ENCODE data around the gene EDAR.

The EDAR gene

DNA sequence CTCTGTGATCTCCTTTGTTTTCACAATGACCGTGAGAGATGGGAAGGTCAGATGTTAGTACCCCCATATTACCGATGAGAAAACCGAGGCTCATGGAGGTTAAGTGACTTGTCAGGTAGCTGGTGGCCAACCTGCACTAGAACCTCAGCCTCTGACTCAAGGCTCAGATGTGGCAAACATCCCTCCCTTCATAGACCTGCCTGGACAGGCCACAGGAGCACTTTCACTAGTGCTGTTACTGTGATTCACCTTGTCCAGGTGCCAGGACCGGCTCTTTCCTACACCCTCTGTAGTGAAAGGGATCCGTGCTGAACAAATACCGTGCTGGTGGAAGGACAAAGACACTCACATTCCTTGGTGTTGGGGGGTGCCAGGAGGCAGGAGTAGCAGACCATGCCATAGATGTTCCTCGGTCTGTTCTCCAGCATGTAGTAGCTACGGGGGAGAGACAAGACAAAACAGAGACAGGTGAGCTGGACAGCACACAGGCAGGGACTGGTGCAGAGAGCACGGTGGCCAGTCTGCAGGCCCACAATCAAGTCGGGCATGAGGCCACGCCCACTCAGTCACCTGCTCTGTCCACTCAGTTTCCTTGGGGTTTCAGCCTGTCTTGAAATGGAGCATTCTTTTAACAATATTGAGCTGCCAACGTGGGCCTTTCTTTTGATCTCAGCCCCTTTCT lies 65.9 kb downstream of the EDAR start:
- no peak for DNase-seq

GRCh38 chr2:108922141-108922915 lies 66.7 kb downstream of the EDAR start:
- DNase-seq = no peak

DNA sequence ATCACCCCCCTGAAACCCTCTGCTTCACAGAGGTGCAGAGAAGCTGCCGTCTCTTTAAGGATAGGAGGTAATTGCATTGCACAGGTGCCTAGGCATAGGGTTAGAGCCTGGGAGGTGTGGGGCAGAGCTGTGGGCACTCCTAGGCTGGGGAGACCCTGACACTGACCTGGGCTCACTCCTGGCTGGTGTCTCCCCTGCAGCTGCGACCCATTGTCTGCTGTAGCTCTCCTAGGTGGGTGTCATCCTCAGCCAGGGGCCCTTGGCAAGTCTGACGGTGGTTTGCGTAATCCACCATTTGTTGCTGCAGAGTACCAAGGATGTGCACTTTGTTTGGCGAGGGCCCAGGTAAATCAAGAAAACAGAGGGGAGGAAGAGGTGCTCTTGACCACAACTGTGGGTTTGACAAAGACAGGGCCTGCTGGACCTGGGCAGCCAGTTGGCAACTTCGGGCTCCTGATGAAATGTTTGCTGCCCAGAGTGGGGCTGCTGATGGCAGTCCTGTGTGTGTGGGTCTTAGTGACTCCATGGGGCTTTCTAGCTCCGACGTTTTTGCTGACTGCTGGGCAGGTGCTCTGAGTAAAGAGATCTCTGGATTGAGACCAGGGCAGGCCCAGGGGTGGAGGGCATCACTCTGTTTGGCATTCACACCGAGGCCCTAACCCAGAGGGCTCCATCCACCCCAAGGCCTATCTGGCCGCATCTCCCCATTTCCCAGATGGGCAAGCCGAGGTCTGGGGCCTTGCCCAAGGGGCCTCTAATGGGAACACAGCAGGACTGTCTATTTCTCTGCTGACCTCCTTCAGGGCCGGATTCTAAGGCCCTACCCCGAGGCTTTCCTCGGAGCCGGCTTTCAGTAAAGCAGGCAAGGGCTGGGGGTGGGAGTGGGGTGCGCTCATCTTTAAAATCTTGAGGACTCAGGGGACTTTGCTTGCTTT lies 67.7 kb downstream of the EDAR start:
- DNase-seq = no peak

DNA sequence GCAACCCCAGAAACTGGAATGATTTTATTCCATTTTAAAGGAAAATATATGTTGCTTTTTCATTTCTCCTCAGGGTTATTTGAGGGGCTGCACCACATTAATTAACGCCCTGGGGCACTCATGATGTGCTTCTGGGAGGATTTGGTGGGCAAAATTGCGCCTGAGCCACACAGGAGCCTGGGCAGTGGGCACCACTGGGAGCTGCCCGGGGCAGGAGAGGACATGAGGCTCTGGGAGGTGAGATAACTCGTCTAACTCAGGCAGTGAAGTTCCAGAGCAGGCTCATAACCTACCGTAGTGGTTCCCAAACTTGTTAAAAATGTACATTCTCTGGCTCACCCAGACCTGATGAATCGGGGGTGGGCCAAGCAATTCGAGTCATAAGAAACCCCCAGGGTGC lies 68.3 kb downstream of the EDAR start:
- no peak for DNase-seq

DNA sequence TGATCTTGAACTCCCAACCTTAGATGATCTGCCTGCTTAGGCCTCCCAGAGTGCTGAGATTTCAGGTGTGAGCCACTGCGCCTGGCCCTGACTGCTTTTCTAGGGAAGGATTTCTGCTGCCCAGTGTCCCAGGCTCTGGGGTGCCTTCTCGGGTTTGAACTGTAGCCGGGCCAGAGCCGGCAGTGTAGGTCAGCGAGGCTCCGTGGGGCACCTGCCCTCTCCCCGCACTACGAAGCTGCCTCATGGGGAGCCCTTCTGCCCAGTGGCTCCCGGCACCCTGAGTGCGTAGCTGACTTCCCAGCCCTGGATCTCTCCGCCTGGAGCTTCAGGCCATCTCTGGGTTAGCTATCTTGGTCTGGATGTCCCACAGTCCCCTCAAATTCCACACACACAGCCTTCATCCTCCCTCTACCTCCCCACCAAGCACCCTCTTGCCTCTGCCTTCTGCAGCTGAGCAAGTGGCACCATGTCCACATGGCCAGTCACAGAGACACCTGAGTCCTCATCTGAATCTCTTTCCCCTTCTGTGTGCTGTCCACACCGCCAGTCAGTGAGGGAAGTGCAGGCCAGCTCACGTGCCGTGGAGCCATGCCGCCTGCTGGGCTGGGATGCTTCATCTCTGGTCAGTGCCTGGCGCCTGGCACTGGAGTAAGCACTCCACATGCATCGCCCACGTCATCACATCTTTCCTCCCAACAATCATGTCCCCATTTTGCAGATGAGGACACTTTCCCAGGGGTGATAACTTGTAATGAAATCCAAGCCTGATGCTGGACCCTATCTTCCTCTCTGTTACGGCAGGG lies 69.2 kb downstream of the EDAR start:
- no peak for DNase-seq

DNA sequence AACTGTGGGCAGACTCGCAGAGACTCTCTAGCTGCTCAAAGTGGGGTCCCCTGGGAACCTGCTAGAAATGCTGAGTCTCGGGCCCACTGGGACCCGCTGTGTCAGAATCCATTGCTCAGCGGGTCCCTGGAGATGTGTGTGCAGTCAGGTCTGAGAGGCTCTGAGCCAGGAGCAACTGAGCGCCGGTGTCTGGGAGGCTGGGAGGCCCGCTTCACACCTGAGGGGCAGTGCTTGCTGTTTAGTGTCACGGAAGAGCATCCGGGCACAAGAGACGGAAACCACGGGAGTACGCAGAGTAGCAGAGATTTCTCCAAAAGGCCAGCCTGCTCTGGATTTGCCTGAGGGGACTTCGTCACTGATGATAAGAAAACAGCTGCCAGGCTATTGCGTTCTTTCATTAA lies 70.1 kb downstream of the EDAR start:
- no peak for DNase-seq

GRCh38 chr2:108918156-108918874 lies 70.7 kb downstream of the EDAR start:
- no peak for DNase-seq

DNA sequence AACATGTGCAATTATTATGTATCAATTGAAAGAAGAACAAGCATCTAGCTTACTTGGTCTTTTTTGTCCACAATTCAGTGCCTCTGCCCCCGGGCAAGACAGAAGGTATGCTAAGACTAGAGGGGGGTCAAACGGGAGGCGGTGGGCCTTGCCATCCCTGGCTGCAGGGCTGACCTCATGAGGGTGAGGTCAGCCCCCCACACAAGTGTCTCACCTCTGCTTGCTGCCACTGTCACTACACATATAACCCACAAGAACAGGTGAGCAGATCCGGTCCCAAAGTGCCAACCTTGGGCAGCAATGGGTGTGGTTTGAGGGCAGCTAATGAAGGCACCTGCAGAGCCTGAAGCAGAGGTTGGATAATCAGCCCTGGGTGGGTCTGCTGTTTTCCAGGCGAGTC lies 71.5 kb downstream of the EDAR start:
- no peak for DNase-seq

DNA sequence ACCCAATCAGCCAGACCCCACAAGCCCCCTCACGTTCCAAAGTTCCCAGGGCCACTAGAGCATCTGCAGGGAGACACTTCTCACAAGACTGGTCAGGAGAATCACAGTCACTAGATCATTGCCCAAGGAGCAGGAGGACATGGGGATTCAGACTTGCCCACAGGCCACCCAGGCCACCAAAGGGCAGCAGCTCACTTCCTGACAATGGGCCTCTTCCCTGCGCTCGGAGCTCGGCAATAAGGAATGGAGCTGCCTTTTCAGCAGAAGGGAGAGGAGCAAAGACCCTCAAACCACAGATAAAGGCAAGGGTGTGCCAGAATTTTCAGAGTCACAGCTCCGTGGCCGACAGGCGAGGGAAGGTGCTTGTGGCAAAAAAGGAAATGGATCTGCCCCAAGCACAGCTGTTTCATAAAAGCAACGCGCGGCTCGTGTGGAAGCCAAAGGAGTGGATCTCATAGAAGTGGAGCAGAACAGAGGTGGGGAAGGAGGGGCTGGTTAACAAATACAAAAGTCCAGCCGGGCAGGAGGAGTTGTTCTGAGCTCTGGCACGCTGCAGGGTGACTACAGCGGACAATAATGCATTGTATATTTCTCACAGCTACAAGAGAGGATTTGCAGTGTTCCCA lies 72.1 kb downstream of the EDAR start:
- DNase-seq = no peak

- DNase-seq = no peak
Observed at GRCh38 chr2:108916122-108916795, 72.8 kb downstream of the EDAR start.

GRCh38 chr2:108912629-108912902 lies 76.5 kb downstream of the EDAR start:
- DNase-seq = no peak

- no peak for DNase-seq
Observed at GRCh38 chr2:108911807-108912628, 77.0 kb downstream of the EDAR start.

DNA sequence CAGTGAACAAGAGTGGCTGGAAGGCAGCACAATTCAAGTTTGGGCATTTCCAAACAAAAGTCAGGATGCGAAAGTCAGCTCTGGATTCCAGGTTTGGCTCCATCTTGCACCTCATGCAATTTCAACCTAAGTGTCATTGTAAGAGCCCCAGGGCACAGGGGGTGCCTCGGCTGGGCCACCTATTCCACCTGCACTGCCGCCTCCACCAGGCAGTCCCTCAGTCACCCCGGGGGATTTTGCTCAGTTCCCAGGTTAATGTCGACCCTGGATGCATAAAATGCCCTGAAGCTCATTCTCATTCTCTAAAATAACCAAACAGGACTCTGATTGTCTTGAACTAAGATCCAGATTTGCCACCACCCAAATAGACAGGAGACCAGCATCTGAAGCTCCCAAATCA lies 77.6 kb downstream of the EDAR start:
- no peak for DNase-seq

- DNase-seq = no peak
Observed at GRCh38 chr2:108910541-108911396, 78.3 kb downstream of the EDAR start.

DNA sequence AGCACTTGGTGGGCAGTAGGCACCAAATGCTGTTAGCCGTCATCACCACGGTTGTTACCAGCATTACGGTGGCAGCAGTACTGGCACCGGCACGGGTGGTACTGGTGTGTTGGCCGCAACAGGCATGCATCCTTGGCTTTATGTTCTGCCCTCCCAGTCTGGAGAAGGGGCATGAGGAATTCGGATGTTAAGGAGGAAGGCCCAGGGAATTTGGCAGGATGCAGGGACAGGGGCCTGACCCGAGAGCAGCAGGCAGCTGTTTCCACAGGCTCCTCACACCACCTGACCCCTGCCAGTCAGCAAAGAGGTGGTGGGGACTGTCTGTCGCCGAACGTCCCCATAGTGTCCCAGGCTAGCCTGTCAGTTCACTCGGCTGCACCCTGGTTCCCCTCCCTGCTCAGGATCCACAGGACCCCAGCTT lies 79.0 kb downstream of the EDAR start:
- DNase-seq = no peak

DNA sequence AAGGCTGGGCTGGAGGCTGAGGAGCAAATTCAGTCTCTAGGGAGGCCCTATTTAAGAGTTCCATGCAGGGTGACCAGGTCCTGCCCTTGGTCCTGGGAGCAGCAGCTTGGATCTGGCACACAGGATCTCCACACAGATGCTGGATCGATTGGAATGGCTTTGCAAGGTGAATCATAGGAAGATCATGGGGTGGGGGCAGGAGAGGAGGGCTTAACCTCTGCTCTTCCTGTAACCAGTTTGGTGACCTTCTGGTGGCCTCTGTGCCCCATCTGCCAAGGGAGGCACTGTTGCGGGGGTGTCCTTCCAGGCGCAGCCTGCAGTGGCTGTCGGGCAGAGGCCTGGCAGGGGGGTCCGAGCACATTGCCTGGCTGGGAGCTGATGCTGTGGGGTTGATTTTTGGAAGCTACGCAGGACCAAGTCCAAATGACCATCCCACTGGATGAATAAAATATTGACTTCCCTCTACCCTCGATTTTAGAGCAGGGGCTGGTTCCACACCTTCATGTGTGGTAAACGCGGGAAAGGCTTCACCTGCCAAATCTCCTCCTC lies 79.7 kb downstream of the EDAR start:
- DNase-seq = no peak

DNA sequence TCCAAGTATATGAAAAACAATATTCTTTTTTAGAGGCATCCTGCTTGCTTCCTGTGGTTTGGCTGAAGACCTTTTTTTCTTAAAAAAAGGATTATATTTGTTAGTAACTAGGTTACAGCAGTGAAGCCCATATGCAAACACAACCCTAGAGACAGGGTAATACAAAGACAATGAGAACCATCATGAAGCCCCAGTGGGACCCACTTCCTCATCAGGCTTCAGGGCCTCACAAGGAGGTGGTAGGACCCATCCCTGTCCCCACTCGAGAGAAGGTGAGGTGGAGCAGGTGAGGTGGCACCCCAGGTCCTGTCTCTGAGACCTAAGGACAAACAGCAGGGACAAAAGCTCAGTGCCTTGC lies 80.3 kb downstream of the EDAR start:
- DNase-seq = no peak

DNA sequence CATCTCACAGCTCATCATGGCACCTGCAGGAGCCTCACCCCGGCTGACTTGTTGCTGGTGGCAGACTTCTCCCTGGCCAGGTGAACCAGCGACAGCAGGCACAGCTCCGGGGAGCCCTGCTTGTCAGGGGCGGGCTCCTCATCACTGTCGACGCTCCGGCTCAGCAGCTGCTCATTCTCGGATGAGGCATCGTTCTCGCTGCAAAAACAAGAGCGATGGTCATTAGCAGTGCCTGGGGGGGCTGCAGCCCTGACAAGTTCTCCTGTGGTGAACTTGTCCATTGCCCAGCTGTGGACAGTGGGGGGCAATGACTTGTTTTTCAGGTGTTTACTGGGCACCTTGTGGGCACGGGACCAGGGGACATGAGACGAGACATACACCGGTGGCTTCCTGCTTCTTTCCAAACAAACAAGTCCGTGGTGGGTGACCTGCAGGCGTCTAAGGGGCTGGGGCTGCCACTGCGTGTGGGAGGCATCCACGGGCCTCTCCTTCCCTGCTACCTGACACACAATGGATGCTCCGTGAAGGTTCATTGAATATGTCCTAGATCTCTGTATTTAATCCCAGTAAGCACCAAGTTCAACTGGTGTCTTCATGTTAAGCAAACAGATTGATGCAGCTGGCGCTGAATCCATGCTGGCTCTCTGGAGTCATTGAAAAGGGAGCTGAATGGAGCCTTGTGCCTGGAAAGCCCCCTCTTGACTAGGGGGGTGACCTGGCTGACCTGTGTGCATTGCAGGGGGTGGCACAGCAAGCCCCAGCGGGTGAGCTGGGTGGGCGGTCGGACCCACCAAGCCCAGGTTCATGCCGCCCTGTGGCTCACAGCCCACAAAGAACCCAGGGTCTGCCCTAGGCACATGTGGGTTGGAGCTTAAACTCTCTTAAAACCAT lies 81.0 kb downstream of the EDAR start:
- no peak for DNase-seq

Measured in effector CD8-positive, alpha-beta T cell (primary cell).